ENCODE measurements around the gene FAM110D. TPM values are rescaled to one million over a fixed set of nuclear protein-coding genes. Genes with fewer than 3 reads are reported as not detected.

FAM110D gene
- total and polyA plus RNA-seq, 2 of the 8 experiments (the other 6 are each of a cell fraction or from before 2014, with no cell fraction given), result 0.21 to 0.48 TPM

- 0 out of 2 replicates have a peak overlapping the region, but pooled peaks have one; percentile 61 for H2BK12ac ChIP-seq (ENCODE audit: low read depth, low read length)
- H2AK5ac ChIP-seq (ENCODE audit: low read depth, low read length), result no peak overlapping the region
- no peak overlapping the region for H3K18ac ChIP-seq (ENCODE audit: extremely low read depth, low read length)
- no peaks in the 10 kb centered on the region for H3K36me3 ChIP-seq (ENCODE audit: control insufficient read depth in 2 of 4, insufficient read depth in 4 of 4, low read length in 3 of 4)
- H3K4me2 ChIP-seq (ENCODE audit: insufficient read depth in 1 of 2, low read depth in 2 of 2, low read length in 2 of 2), result no peak overlapping the region
- H4K5ac ChIP-seq (ENCODE audit: insufficient read length, low read depth, low read length), result no peak overlapping the region
- DNase-seq (ENCODE audit: low read depth in 1 of 2, low spot score in 2 of 2) (peak in 1 of 2 experiments; percentile 85), FAIRE-seq (peak; percentile 93)
- 32% methylated on average over 19 of the region's 19 CpGs; no CpG with 5 or more reads in 1 of the 2 experiments for WGBS, 2 experiments (ENCODE audit: extremely low coverage in 1 of 2, insufficient coverage in 1 of 2, insufficient read length in 1 of 2, insufficient replicate concordance in 2 of 2, low coverage in 1 of 2, low lambda C conversion rate in 2 of 2, missing lambda C conversion rate in 1 of 2)
- H2BK5ac ChIP-seq (ENCODE audit: low read depth, low read length), result no peak overlapping the region
- H2AFZ ChIP-seq (ENCODE audit: low read length), result no peak overlapping the region
- no peak overlapping the region for H3K27ac ChIP-seq (ENCODE audit: low read depth, low read length)
- H3K23me2 ChIP-seq (ENCODE audit: low read depth, low read length), result no peaks in the 10 kb centered on the region
- no peak overlapping the region for H4K8ac ChIP-seq (ENCODE audit: extremely low read depth, insufficient read depth, low read length)
- H3K14ac ChIP-seq (ENCODE audit: insufficient read length), result no peak overlapping the region
- H2BK120ac ChIP-seq (replicated peaks; ENCODE audit: low read depth, low read length), result no peak overlapping the region
- no peaks in the 10 kb centered on the region for H3K79me2 ChIP-seq (ENCODE audit: control insufficient read depth in 1 of 2, insufficient read depth in 2 of 2, low read length in 2 of 2)
- H3K79me1 ChIP-seq (ENCODE audit: low read depth, low read length), result no peaks in the 10 kb centered on the region
- H3K9ac ChIP-seq (replicated peaks in 1 of 4; ENCODE audit: extremely low read depth in 1 of 4, low read depth in 3 of 4, low read length in 3 of 4), result no peak overlapping the region
- no peak overlapping the region for H3K4me3 ChIP-seq (ENCODE audit: extremely low read depth in 1 of 4, insufficient read depth in 2 of 4, low read depth in 3 of 4, low read length in 4 of 4)
- no peak overlapping the region for H3K23ac ChIP-seq (ENCODE audit: insufficient read length)
- ChIA-PET CTCF (ENCODE audit: partially characterized antibody) (interaction anchor here (0.6 to 11.2 kb wide), 43 partner anchors 8 to 1801 kb away, joined by 3 to 154 read pairs (median 5); partner anchors contain the start of genes C1orf232, CATSPER4, CEP85 and CNKSR1), POLR2A (ENCODE audit: partially characterized antibody) (interaction anchor here (0.8 to 1.6 kb wide), 7 partner anchors 10 to 110 kb away, joined by 3 to 9 read pairs (median 3); partner anchors contain the start of gene PDIK1L)
- peaks cover 0 to 10% (median 4%) of the 10 kb centered on the region in 4 experiments; a peak in 4 of 7 replicates for H3K27me3 ChIP-seq (replicated peaks in 1 of 4; ENCODE audit: control insufficient read depth in 3 of 4, extremely low read depth in 1 of 4, insufficient read depth in 3 of 4, low read length in 3 of 4)
- H4K20me1 ChIP-seq (replicated peaks in 1 of 2; ENCODE audit: control insufficient read depth in 1 of 2, insufficient read depth in 2 of 2, low read length in 2 of 2), result no peaks in the 10 kb centered on the region
- no peak overlapping the region for H3K56ac ChIP-seq (replicated peaks; ENCODE audit: insufficient read length, low read depth, low read length)
- no peaks in the 10 kb centered on the region for H3K9me3 ChIP-seq (ENCODE audit: insufficient read depth in 2 of 2, low read depth in 1 of 2, low read length in 1 of 2)
- H3K4me1 ChIP-seq (replicated peaks in 1 of 4; ENCODE audit: control insufficient read depth in 3 of 4, insufficient read depth in 4 of 4, low read length in 3 of 4), result no peaks in the 10 kb centered on the region
- no peak overlapping the region for H3K4ac ChIP-seq (replicated peaks; ENCODE audit: insufficient read length, low read depth, low read length)
- H2BK20ac ChIP-seq (ENCODE audit: low read length), result no peak overlapping the region
- H4K91ac ChIP-seq (replicated peaks; ENCODE audit: insufficient read length, low read length), result no peak overlapping the region
- H2BK15ac ChIP-seq (ENCODE audit: low read length), result no peak overlapping the region
- TF ChIP-seq RAD21 (IDR thresholded peaks at IDR 0.05 in 1 of 2, conservative IDR thresholded peaks at IDR 0.05 in 1 of 2; ENCODE audit: low read depth in 2 of 2, low read length in 2 of 2) (peak; percentile 86 to 91), GABPA (IDR thresholded peaks at IDR 0.05; ENCODE audit: borderline replicate concordance, insufficient read depth, low read length) (peak; percentile 29; the same call in 1 of the 2 replicates), YY1 (IDR thresholded peaks at IDR 0.05; ENCODE audit: low read depth, low read length) (0 out of 2 replicates have a peak, but pooled peaks have one; percentile 25), TBP (IDR thresholded peaks at IDR 0.05; ENCODE audit: low read depth, low read length) (peak; percentile 30; the same call in 1 of the 2 replicates), CTCF (IDR thresholded peaks at IDR 0.05; ENCODE audit: control extremely low read depth in 1 of 3, insufficient read depth in 1 of 3, low read depth in 1 of 3, low read length in 3 of 3) (peak; percentile 49 to 86 (median 79)), EGR1 (IDR thresholded peaks at IDR 0.05; ENCODE audit: borderline replicate concordance, low read depth, low read length) (0 out of 2 replicates have a peak, but pooled peaks have one; percentile 29), HDAC2 (IDR thresholded peaks at IDR 0.05; ENCODE audit: borderline replicate concordance in 1 of 2, low read depth in 2 of 2, low read length in 2 of 2) (0 out of 4 replicates have a peak, but pooled peaks of 1 of the 2 experiments have one; percentile 41)
Measured at GRCh38 chr1:26145041-26145959, 13.6 kb upstream of the FAM110D start.
